Sigmoid colon (tissue), 7 donors: ENCODE results near the gene RBM47. TPM values are rescaled to one million over a fixed set of nuclear protein-coding genes. Genes with fewer than 3 reads are reported as not detected.
"Not testable (repeated sequence)": the region's sequence is repeated elsewhere in the genome, so short reads cannot be mapped to it uniquely, and the experiment has no call there.

ENCODE experiments used
- DNase-seq: peaks from one replicate; pipeline ENCODE4 v3.0.0-alpha.2; 2019
- H3K27ac ChIP-seq, 4 donors: fragments of 200-600 bp; sonication (generic); one replicate each; pipeline ENCODE4 v1.5.1; 2016 to 2019; ENCODE audit warnings: mild to moderate bottlenecking in 1 of 4
- H3K27me3 ChIP-seq, 3 donors: fragments of 200-600 bp; sonication (generic); one replicate each; pipeline ENCODE4 v1.5.1; 2019; ENCODE audit warnings: mild to moderate bottlenecking in 1 of 3
- H3K36me3 ChIP-seq, 4 donors: fragments of 200-600 bp; sonication (generic); one replicate each; pipeline ENCODE4 v1.5.1; 2016 to 2019
- H3K4me1 ChIP-seq, 4 donors: fragments of 200-600 bp; sonication (generic); one replicate each; pipeline ENCODE4 v1.5.1; 2017 to 2019
- H3K4me3 ChIP-seq, 4 donors: fragments of 200-600 bp; sonication (generic); one replicate each; pipeline ENCODE4 v1.5.1; 2017 to 2019; ENCODE audit warnings: mild to moderate bottlenecking in 2 of 4, moderate library complexity in 1 of 4
- H3K9me3 ChIP-seq, 4 donors: fragments of 200-600 bp in 3 of 4; sonication (generic) in 3 of 4; one replicate each; pipeline versions ENCODE4 v1.5.1 to v1.6.1; 2013 to 2019
- EP300 ChIP-seq, 4 donors: sonication (generic); formaldehyde crosslinking; IDR thresholded peaks; one replicate each; pipeline ENCODE4 v1.6.1; 2017; ENCODE audit warnings: antibody characterized with exemption in 4 of 4
- POLR2A ChIP-seq, 2 donors: fragments of 450-650 bp; IDR thresholded peaks; one replicate each; pipeline ENCODE4 v1.6.1; 2016; ENCODE audit warnings: antibody characterized with exemption in 2 of 2, mild to moderate bottlenecking in 2 of 2, moderate library complexity in 2 of 2
- POLR2AphosphoS5 ChIP-seq, 4 donors: sonication (generic); formaldehyde crosslinking; IDR thresholded peaks; one replicate each; pipeline ENCODE4 v1.6.1; 2017; ENCODE audit warnings: antibody characterized with exemption in 4 of 4
- WGBS, 2 donors: extraction: QIAGEN DNeasy Blood & Tissue Kit; methylation state at CpG; one replicate each; pipeline ENCODE4 v1.1.7; 2013; 5-methylcytosine and 5-hydroxymethylcytosine counted together
- intact Hi-C: fragments of 100-400 bp; cut with DNase I; formaldehyde crosslinking; loops from one replicate; pipeline ENCODE4 v1.15.1; 2023
- polyA plus RNA-seq, 3 donors: library from polyadenylated mRNA; stranded (reverse); fragments of 200-250 nt; gene quantifications; one replicate each; pipeline ENCODE4 v1.2.3, GENCODE V29; 2013
- total RNA-seq, 4 donors: library from RNA; depleted of rRNA; stranded (reverse); fragments of >200 nt; gene quantifications; one replicate each; pipeline ENCODE4 v1.1.0, GENCODE V29; 2016
- TF ChIP-seq, protein P1 (sequence below), 4 experiments: fragments of 450-650 bp in 3 of 4; fragments of 200-600 bp in 1 of 4; IDR thresholded peaks; one replicate each; pipeline ENCODE4 v1.5.1; 2016 to 2019; ENCODE audit warnings: antibody characterized with exemption in 4 of 4, mild to moderate bottlenecking in 3 of 4, moderate library complexity in 2 of 4
- donor health status: healthy with polysubstance abuse.
- donor health status: Bipolar disorder and iron deficiency.
- donor health status: healthy.

The RBM47 gene
- total and polyA plus RNA-seq, 7 donors: 7.2 to 148 (median 21.2) TPM

- peaks cover 0 to 6% (median 0%) of the 10 kb centered on the region in 3 donors for H3K27me3 ChIP-seq
- H3K9me3 ChIP-seq: no peaks in the 10 kb centered on the region
- no peak for DNase-seq
- H3K4me1 ChIP-seq: peaks cover 0 to 15% (median 13%) of the 10 kb centered on the region in 4 donors
- no peak for TF ChIP-seq POLR2AphosphoS5 (IDR thresholded peaks at IDR 0.05)
- TF ChIP-seq, protein P1, sequence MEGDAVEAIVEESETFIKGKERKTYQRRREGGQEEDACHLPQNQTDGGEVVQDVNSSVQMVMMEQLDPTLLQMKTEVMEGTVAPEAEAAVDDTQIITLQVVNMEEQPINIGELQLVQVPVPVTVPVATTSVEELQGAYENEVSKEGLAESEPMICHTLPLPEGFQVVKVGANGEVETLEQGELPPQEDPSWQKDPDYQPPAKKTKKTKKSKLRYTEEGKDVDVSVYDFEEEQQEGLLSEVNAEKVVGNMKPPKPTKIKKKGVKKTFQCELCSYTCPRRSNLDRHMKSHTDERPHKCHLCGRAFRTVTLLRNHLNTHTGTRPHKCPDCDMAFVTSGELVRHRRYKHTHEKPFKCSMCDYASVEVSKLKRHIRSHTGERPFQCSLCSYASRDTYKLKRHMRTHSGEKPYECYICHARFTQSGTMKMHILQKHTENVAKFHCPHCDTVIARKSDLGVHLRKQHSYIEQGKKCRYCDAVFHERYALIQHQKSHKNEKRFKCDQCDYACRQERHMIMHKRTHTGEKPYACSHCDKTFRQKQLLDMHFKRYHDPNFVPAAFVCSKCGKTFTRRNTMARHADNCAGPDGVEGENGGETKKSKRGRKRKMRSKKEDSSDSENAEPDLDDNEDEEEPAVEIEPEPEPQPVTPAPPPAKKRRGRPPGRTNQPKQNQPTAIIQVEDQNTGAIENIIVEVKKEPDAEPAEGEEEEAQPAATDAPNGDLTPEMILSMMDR (IDR thresholded peaks at IDR 0.05): no peak
- no peak for TF ChIP-seq EP300 (IDR thresholded peaks at IDR 0.05)
- TF ChIP-seq POLR2A (IDR thresholded peaks at IDR 0.05): no peak
- intact Hi-C loops: no loop called here
- no peak overlapping the region for H3K27ac ChIP-seq
- H3K36me3 ChIP-seq: no peaks in the 10 kb centered on the region
- no peak overlapping the region for H3K4me3 ChIP-seq
- 86 to 87% methylated on average over 5 of the region's 5 CpGs for WGBS, 2 donors
Observed at GRCh38 chr4:40632080-40632479, 2.4 kb upstream of the RBM47 start.

GRCh38 chr4:40630335-40631021 lies 814 bp upstream of the RBM47 start:
- H3K9me3 ChIP-seq: no peaks in the 10 kb centered on the region
- H3K4me3 ChIP-seq: peak overlapping the region in 3 of 4 donors; percentile 46 to 51 (median 47)
- TF ChIP-seq EP300 (IDR thresholded peaks at IDR 0.05) (no peak), POLR2AphosphoS5 (IDR thresholded peaks at IDR 0.05) (no peak), POLR2A (IDR thresholded peaks at IDR 0.05) (no peak)
- TF ChIP-seq, protein P1 (IDR thresholded peaks at IDR 0.05): no peak
- no peaks in the 10 kb centered on the region for H3K36me3 ChIP-seq
- peaks cover 0 to 15% (median 13%) of the 10 kb centered on the region in 4 donors for H3K4me1 ChIP-seq
- peaks cover 0 to 11% (median 0%) of the 10 kb centered on the region in 3 donors for H3K27me3 ChIP-seq
- DNase-seq: peak; percentile 74
- intact Hi-C loops: no loop called here
- 5 to 19% methylated on average over 41 of the region's 41 CpGs for WGBS, 2 donors
- peak overlapping the region; percentile 63 to 68 (median 66) for H3K27ac ChIP-seq

- intact Hi-C loops: no loop called here
- TF ChIP-seq EP300 (IDR thresholded peaks at IDR 0.05): no peak
- no peak for TF ChIP-seq POLR2AphosphoS5 (IDR thresholded peaks at IDR 0.05)
- no peak for TF ChIP-seq POLR2A (IDR thresholded peaks at IDR 0.05)
- TF ChIP-seq, protein P1 (IDR thresholded peaks at IDR 0.05): no peak
- H3K27me3 ChIP-seq: peaks cover 0 to 17% (median 0%) of the 10 kb centered on the region in 3 donors
- WGBS, 2 donors: 6 to 37% methylated on average over 6 of the region's 6 CpGs
- no peaks in the 10 kb centered on the region for H3K36me3 ChIP-seq
- DNase-seq: no peak
- H3K27ac ChIP-seq: peak overlapping the region in 3 of 4 donors; percentile 61 to 68 (median 66)
- peaks cover 0 to 15% (median 13%) of the 10 kb centered on the region in 4 donors for H3K4me1 ChIP-seq
- no peaks in the 10 kb centered on the region for H3K9me3 ChIP-seq
- peak overlapping the region in 3 of 4 donors; percentile 46 to 51 (median 47) for H3K4me3 ChIP-seq
Observed at GRCh38 chr4:40628888-40629287, 776 bp downstream of the RBM47 start.

DNA sequence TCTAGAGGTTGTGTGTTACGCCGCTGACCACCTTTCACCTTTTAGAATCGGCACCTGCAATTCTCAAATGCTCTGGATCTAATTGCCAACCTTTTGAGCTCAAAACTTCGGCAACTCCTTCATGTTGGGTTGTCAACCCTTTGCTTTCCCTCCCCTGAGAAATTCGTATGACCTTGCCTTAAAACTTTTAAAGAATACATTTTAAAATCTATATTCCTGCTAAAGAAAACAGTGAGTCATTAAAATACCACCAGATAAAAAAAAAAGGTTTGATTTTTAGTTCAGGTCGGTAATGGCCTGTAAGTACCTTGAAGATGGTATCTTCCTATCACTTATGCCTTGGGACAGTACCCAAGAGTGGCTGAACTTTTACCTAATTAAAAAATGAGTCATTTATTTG lies 1.3 kb downstream of the RBM47 start:
- DNase-seq, H3K27ac ChIP-seq, H3K9me3 ChIP-seq, intact Hi-C loops, H3K36me3 ChIP-seq: not testable (repeated sequence)
- peak overlapping the region in 2 of 4 donors; percentile 6 to 21 for H3K4me3 ChIP-seq
- H3K4me1 ChIP-seq: peaks cover 0 to 15% (median 13%) of the 10 kb centered on the region in 4 donors
- H3K27me3 ChIP-seq: peaks cover 0 to 19% (median 0%) of the 10 kb centered on the region in 3 donors
- WGBS, 2 donors: 12 to 58% methylated on average over 6 of the region's 6 CpGs

GRCh38 chr4:40627540-40627939 lies 2.1 kb downstream of the RBM47 start:
- TF ChIP-seq EP300 (IDR thresholded peaks at IDR 0.05): no peak
- no peak for TF ChIP-seq POLR2AphosphoS5 (IDR thresholded peaks at IDR 0.05)
- TF ChIP-seq POLR2A (IDR thresholded peaks at IDR 0.05): no peak
- TF ChIP-seq, protein P1 (IDR thresholded peaks at IDR 0.05): no peak
- H3K4me3 ChIP-seq: peak overlapping the region in 1 of 4 donors; percentile 21
- peaks cover 0 to 19% (median 0%) of the 10 kb centered on the region in 3 donors for H3K27me3 ChIP-seq
- intact Hi-C loops: no loop called here
- no peak overlapping the region for H3K27ac ChIP-seq
- peaks cover 0 to 15% (median 13%) of the 10 kb centered on the region in 4 donors for H3K4me1 ChIP-seq
- H3K36me3 ChIP-seq: no peaks in the 10 kb centered on the region
- 36 to 53% methylated on average over 1 of the region's 1 CpG for WGBS, 2 donors
- DNase-seq: no peak
- H3K9me3 ChIP-seq: no peaks in the 10 kb centered on the region
